Measurements from ENCODE around the gene SDHAF2. TPM values are rescaled to one million over a fixed set of nuclear protein-coding genes. Genes with fewer than 3 reads are reported as not detected.

SDHAF2 gene
- total and polyA plus RNA-seq, 2 of the 13 experiments (the other 11 are each of a cell fraction or from before 2014, with no cell fraction given): 44.2 to 70.4 TPM

DNA sequence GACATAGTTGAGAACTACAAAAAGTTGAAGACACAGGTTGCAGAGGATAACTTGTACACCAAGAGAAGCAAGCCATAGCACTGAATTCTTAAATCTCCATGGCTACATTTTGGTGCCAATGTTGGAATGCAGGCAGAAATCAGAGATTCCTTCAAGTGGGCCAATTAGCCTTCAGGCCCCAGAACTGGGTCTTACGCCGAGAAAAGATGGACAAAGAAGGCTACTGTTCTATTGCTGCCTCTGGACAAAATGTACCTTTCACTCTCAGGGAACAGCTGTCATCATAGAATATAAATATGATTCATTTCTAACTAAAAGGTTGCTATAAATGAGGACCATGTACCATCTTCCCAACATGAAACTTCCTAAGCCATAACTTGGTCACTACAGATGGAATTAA, 23.9 kb upstream of the SDHAF2 start:
- Histone ChIP-seq H3K27ac (ENCODE audit: extremely low read length, insufficient read depth, low read length) (no peak overlapping the region), H3K4me3 (replicated peaks in 1 of 3; ENCODE audit: insufficient read depth in 1 of 3, low read depth in 2 of 3, low read length in 3 of 3) (no peak overlapping the region), H4K20me1 (ENCODE audit: insufficient read depth, low read length) (no peaks in the 10 kb centered on the region), H3K36me3 (replicated peaks in 1 of 2; ENCODE audit: control insufficient read depth in 1 of 2, insufficient read depth in 2 of 2, low read length in 2 of 2) (peaks cover 43 to 78% of the 10 kb centered on the region in 2 experiments), H3K4me2 (ENCODE audit: low read depth, low read length) (no peak overlapping the region), H3K27me3 (ENCODE audit: control insufficient read depth in 1 of 2, insufficient read depth in 2 of 2, low read length in 2 of 2) (no peaks in the 10 kb centered on the region), H2AFZ (ENCODE audit: low read length) (no peak overlapping the region), H3K79me2 (ENCODE audit: insufficient read depth, low read length) (no peaks in the 10 kb centered on the region), H3K4me1 (ENCODE audit: insufficient read depth, low read length) (no peaks in the 10 kb centered on the region), H3K9ac (ENCODE audit: insufficient read depth, low read depth, low read length) (no peak overlapping the region), H3K9me3 (ENCODE audit: low read length) (no peaks in the 10 kb centered on the region)
- intact Hi-C loops (cut with micrococcal nuclease; ENCODE audit: unreplicated experiment): no loop called here
- in situ Hi-C loops (cut with HindIII; ENCODE audit: extremely low pct_ligation_motif_present, low pct_unique_long_range_greater_than_20kb): no loop called here
- WGBS (ENCODE audit: low lambda C conversion rate): 97% methylated on average over 2 of the region's 2 CpGs
- no TSS peak for BruUV-seq (replicated peaks)
- ChIA-PET CTCF (ENCODE audit: low intra/inter-chr PET ratio, low total read pairs) (no interaction called here), POLR2A (no interaction called here)
- DNase-seq (ENCODE audit: low spot score) (no peak), FAIRE-seq (no peak), ATAC-seq (no peak)
- TF ChIP-seq TOE1 (CRISPR knock-in tag; IDR thresholded peaks at IDR 0.05) (no peak), U2AF2 (IDR thresholded peaks at IDR 0.05; ENCODE audit: low read depth, low read length) (no peak), ZNF543 (CRISPR knock-in tag; IDR thresholded peaks at IDR 0.05) (no peak), NCOR1 (IDR thresholded peaks at IDR 0.05; ENCODE audit: borderline replicate concordance, low read length) (no peak), THAP7 (CRISPR knock-in tag; IDR thresholded peaks at IDR 0.05) (no peak), TFDP1 (CRISPR knock-in tag; IDR thresholded peaks at IDR 0.05; ENCODE audit: borderline replicate concordance) (no peak), NCOA1 (CRISPR knock-in tag; IDR thresholded peaks at IDR 0.05) (no peak), ZNF607 (CRISPR knock-in tag; IDR thresholded peaks at IDR 0.05; ENCODE audit: borderline replicate concordance) (no peak), PRPF4 (IDR thresholded peaks at IDR 0.05; ENCODE audit: low read depth, low read length, poor library complexity, severe bottlenecking) (no peak), ATF7-NPFF (CRISPR knock-in tag; IDR thresholded peaks at IDR 0.05; ENCODE audit: low read depth) (no peak), ZNF552 (CRISPR knock-in tag; IDR thresholded peaks at IDR 0.05; ENCODE audit: borderline replicate concordance) (no peak), ZFY (CRISPR knock-in tag; IDR thresholded peaks at IDR 0.05) (no peak)
- TF ChIP-seq, protein P1, sequence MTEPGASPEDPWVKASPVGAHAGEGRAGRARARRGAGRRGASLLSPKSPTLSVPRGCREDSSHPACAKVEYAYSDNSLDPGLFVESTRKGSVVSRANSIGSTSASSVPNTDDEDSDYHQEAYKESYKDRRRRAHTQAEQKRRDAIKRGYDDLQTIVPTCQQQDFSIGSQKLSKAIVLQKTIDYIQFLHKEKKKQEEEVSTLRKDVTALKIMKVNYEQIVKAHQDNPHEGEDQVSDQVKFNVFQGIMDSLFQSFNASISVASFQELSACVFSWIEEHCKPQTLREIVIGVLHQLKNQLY (CRISPR knock-in tag; IDR thresholded peaks at IDR 0.05): no peak
